ENCODE measurements around the gene DOCK3. TPM values are rescaled to one million over a fixed set of nuclear protein-coding genes. Genes with fewer than 3 reads are reported as not detected.
"Not testable (repeated sequence)": the region's sequence is repeated elsewhere in the genome, so short reads cannot be mapped to it uniquely, and the experiment has no call there.

DOCK3 gene
- total RNA-seq, 1 experiment from 2014 or later: 0.12 TPM

DNA sequence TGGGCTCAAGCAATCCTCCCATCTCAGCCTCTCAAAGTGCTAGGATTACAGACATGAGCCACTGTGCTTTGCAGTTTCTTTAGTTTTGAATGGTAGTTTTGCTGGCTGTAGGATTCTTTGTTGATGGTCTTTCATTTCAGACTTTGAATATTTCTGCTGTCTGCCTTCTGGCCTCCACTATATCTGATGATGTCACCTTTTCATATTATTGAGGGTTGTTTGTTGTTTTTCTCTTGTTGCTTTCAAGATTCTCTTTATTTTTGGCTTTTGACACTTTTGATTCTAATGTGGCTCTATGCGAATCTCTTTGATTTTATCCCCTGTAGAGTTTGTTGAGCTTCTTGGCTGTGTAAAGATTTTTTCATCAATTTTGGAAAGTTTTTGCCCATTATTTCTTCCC is 631.4 kb downstream of the DOCK3 start:
- DNase-seq (ENCODE audit: low spot score): no peak

DNA sequence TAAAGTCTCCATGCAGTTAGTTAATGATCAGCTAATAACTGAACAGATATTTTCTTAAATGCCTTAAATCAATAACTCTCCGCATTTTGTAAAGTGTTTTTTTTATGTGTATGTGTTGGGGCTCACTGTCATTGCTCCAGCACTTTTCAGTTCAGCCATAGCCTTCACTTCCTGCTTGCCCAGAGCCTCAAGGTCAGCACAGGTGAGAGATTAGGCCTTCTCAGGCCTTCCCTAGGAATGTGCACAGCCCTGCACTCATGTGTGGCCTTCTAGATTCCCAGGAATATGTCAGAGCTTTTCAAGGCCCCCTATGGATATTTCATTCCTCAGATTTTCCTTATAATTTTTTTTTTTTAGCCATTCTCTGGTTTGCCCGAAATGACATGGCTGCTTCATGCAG is 632.7 kb downstream of the DOCK3 start:
- DNase-seq (ENCODE audit: low spot score): no peak

DNA sequence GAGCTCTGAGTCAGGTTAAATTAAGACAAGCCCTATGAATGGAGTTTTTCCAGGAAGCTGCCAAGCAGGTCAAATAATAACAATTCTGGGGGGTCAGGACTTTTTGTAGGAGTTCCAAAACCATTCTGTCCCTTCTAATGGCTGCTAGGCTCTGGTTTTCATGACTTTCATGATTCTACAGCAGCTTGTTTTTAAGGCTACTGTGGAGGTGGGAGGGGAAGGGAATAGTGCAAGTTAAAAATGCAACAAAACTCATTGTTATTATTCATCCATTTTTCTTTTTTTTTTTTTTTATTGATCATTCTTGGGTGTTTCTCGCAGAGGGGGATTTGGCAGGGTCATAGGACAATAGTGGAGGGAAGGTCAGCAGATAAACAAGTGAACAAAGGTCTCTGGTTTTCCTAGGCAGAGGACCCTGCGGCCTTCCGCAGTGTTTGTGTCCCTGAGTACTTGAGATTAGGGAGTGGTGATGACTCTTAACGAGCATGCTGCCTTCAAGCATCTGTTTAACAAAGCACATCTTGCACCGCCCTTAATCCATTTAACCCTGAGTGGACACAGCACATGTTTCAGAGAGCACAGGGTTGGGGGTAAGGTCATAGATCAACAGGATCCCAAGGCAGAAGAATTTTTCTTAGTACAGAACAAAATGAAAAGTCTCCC is 633.3 kb downstream of the DOCK3 start:
- DNase-seq (ENCODE audit: low spot score): not testable (repeated sequence)

DNA sequence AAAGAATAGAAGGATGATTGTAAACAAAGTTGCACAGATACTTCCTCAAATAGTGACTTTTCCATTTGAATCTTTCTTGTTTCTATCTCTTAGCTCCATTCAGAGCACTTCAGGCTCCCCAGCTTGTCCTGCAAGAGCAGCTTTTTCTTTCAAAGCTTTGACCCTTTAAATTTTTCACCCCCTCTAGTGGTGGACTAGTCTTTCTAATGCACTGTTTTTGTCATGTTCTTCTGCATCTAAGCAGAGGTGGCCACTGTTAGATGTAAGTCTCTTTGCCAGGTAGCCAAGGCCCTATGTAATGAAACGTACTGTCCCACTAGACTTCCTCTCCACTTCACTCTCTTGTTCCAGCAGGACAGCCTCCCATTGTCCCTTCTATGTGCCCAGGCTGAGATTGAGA is 636.3 kb downstream of the DOCK3 start:
- no peak for DNase-seq (ENCODE audit: low spot score)

DNA sequence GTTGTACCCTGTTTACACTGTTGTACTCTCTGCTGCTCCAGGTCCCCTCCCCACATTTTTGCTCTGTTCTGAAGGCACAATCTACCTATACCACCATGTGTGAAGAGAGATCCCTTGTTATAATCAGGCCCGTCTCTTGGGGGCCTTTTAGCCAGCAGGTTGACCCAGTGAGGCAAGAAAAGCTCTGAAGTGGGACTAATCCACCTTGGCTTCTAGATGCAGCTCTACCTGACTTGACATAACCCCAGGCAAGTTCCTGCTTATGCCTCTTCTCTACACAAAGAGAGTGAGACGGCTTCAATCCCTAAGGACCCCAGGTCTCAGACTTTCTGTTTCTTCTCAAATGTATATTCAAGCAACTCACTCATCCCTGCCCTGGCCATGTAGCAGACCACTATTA is 653.5 kb downstream of the DOCK3 start:
- DNase-seq (ENCODE audit: low spot score): no peak

DNA sequence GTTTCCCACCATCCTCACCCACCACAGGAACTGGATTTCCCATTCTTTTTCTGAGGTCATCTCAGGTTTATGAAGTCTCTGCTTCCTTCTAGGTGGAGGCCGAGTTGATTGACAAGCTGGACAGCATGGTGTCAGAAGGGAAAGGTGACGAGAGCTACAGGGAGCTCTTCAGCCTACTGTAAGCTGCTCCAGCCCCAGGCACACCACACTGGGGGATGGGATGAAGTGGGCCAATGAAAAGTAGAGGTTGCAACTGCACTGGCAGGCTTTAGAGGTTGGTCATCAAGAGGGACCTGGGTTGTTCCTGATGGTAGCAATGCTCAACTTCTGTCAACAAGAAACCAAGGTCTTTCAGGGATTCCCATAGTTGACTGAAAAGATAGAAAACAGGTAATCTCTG is 655.3 kb downstream of the DOCK3 start:
- no peak for DNase-seq (ENCODE audit: low spot score)

DNA sequence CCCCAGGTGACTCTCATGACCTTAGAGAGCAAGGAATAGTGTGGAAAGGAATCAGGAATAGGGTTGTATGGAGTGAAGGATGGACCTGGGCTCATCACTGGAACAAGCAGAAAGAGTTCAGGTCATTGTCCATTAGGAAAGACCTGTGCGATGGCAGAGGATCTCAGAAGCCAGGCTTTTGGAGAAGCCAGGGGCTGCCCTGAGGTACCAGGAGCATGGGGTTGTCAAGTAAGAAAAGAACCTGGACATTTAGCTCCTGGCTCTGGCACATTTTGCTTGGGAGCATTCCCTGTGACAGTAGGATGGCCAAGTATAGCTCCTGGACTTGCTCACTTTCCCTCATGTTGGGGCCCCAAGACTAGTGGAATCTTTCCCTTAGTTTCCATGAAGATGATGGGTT is 657.4 kb downstream of the DOCK3 start:
- no peak for DNase-seq (ENCODE audit: low spot score)

DNA sequence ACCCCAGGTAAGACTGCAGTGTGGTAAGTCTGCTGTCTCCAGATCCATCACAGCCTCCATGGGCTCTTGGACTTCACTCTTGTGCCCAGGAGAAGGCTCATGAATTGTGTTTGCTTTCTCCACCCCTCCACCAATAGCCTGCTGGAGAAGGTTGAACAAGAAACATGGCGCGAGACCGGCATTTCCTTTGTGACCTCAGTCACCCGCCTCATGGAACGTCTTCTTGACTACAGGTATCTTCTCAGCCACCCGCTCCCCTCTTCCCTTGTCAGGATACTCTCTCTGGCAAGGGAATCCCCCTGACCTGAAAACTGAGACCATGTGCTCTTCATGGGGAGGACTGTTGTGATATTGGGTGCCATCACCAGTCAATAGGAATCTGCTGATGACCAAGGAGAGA is 658.3 kb downstream of the DOCK3 start:
- no peak for DNase-seq (ENCODE audit: low spot score)

DNA sequence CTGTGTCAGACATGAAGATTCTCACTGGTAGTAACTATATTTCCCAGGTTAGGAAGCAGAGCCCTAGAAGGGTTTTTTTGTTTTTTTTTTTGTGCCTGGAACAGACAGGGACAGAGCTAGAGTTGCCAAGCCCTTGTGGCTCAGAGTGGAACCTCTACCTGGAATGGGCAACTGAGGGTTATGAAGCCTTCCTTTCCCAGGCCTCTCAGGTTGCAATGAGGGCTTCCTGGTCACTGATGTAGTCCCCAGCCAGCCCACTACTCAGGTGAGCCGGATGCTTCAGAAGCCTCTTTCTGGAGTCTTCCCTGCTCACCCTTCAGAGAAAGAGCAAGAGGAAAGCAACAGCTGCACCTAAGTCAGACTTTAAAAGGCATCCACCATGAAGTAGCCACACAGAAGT is 661.5 kb downstream of the DOCK3 start:
- no peak for DNase-seq (ENCODE audit: low spot score)

DNA sequence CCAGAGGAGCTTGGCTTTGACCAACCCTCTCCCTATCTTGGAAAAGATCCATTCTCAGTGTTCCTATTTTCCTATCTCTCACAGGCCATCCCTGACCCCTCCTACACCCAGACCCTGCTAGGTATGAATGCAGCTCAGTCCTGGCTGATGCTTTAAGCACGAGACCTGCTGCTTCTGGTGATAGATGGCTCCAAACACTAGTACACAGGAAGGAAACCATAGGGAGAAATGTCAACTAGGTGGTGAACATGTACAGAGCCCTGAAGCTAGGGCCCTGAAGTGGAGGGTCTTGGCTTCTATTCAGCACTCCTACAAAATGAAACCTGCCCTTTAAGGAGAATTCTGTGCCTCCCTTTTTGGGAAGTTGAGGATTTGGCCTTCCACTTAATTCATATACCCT is 662.9 kb downstream of the DOCK3 start:
- no peak for DNase-seq (ENCODE audit: low spot score)

DNA sequence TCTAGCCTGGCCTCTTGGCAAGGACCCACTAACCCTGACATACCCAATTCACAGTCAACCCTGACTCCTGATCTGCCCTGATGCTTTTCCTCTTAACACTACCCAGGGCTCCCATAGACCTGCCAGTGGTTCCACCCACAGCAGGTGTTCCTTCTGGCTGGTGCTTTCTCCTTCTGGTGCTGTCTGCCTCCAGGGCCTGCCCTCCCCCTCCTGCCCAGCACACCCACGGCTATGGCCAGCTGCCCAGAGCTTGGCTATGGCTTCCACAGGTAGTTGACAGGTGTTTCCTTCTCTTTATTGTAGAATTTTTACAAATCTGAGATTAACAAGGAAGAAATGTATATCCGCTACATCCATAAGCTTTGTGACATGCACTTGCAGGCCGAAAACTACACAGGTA is 663.9 kb downstream of the DOCK3 start:
- DNase-seq (ENCODE audit: low spot score): no peak

DNA sequence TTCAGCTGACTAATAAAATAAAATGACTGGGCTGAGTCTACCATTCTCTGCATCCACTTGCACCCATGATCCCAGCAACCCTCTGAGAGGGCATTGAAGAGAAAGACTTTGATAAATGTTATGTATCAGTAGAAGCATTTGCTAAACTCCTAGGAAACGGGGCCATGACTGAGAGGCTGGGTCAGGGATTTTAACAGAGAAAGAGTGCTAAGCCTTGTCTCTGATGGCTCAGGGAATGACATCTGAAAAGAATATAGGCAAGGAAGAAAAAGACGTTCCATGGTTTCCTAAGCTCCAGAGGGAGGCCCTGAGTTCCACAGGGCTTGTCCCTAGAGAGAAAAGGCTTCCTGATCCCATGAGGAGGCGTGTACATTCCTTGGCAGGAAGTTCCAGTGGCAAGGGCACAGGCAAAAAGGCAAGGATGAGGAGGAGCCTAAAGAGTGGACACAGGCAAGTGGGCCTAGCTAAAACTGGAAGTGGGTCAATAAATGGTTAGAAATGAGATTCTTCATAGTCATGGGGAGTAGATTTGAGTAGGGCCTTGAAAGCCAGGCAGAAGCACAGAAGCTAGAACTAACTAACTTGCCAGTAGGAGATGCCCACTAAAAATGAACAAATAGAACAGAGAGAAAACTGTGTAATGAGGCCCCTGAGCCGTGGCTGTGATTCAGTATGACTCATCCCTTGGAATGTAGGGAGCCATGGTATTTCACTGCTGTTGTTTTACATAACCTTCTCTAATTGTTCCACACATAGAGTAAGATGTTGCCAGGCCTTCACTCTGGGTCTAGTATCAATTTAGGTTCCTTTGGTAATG is 665.5 kb downstream of the DOCK3 start:
- DNase-seq (ENCODE audit: low spot score): peak; percentile 83

DNA sequence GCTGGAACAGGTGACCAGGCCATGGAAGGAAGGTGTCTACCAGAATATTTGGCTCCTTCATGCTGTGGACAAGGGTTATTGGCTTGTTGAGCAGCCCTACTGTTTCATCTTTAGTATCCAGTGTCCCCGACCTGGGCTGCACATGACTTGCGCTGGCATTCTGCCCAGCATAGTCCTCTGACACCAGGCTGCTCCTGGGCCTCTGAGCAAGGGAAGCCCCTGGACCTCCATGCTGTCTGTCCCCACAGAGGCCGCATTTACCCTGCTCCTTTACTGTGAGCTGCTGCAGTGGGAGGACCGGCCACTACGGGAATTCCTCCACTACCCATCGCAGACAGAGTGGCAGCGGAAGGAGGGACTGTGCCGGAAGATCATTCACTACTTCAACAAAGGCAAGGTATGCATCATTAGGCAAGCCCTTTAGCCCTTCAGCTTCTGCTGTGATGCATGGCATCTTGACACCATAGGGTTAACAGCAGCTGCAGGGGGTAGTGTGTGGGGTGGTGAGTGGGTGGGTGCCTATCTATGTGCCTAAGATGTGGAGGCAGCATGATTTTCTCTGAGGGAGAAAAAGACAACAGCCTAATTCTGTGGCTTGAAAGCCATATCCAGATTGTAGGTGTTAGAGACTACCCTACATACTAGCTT is 666.4 kb downstream of the DOCK3 start:
- DNase-seq (ENCODE audit: low spot score): no peak

DNA sequence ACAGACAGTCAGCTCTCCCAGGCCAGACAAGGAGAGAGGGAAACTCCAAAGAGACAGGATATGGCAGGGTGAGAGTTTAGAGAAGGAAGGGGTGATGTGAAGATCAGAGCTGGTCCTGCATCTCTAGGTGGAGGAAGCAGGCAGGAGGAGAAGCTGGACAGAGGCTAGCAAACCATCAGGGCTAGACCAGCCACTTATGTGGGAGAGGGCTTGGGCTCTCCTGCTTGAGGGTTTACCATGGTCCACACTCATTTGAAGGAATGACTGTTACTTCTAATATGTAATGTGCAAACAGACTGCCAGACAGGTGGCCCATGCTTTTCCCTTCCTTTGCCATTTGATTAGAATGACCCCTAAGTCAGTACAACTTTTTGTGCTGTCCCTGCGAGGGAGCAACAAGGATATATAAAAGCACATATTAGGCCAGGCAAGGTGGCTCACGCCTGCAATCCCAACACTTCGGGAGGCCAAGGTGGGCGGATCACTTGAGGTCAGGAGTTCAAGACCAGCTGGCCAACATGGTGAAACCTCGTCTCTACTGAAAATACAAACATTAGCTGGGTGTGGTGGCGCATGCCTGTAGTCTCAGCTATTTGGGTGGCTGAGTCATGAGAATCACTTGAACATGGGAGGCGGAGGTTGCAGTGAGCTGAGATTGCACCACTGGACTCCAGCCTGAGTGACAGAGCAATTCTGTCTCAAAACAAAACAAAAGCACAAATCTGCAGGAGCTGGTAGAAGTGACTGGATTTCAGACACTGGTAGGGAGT is 669.4 kb downstream of the DOCK3 start:
- peak; percentile 65 for DNase-seq (ENCODE audit: low spot score)

DNA sequence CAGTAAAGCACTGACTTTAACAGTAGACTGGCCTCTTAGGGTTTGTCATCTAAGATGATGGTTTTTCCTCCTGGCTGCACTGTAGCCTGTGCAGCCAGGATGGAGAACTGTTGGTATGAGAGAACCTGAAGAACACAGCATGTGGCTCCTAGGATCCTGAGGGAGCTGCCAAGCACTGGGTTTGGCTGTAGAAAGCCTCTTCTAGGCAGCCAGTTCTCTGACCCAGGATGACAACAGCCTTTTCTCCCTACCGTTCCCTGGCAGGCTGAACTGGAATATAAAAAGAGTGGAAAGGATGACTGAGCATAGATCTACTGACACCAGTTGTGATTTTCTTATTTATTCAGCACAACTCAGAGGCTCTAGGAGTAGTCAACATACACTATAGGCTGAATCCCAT is 676.0 kb downstream of the DOCK3 start:
- DNase-seq (ENCODE audit: low spot score): no peak

DNA sequence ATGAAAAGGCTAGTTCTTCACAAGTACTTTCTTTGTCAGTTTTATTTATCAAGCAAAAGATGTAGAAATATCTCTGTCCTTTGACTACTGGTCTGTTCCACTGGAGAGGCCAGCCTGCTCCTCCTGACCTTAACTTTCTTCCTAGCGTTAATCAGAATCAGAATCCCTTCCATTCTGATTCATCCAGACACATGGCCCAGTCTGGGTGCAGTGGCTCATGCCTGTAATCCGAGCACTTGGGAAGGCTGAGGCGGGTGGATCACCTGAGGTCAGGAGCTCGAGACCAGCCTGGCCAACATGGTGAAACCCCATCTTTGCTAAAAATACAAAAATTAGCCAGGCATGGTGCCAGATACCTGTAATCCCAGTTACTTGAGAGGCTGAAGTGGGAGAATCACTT is 678.4 kb downstream of the DOCK3 start:
- DNase-seq (ENCODE audit: low spot score): no peak

DNA sequence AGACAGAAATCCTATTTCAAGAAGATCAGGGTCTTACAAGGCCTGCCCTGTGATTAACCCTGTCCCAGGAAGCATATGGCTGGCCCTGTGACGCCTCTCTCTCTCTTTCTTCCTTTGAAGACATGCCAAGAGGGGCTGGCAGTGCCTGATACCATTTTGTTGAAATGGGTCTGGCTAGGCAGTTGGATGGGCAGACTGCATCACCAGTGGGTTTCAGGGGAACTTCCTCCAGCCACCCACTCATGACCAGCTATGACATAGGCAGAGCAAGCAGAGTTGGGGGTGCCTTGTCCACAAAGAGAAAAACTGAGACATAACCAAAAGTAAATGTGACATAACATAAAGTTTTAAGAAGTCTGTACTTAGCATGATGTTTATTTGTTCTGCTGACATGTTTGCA is 679.0 kb downstream of the DOCK3 start:
- DNase-seq (ENCODE audit: low spot score): no peak

DNA sequence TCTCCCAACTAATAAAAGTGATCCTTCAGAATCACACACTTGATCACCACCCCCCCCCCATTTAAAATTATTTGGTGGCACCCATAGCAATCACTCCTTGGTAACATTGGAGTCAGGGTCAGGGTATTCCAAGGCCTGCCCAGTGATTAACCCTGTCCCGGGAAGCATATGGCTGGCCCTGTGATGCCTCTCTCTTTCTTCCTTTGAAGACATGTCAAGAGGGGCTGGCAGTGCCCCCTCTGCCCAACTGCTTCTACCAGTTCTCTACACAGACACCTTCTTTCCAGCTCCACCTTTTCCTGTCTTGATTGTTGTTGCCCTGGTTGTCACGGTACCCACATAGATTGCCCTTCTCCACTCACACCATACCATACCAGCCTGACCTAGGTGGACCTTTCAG is 679.4 kb downstream of the DOCK3 start:
- no peak for DNase-seq (ENCODE audit: low spot score)

DNA sequence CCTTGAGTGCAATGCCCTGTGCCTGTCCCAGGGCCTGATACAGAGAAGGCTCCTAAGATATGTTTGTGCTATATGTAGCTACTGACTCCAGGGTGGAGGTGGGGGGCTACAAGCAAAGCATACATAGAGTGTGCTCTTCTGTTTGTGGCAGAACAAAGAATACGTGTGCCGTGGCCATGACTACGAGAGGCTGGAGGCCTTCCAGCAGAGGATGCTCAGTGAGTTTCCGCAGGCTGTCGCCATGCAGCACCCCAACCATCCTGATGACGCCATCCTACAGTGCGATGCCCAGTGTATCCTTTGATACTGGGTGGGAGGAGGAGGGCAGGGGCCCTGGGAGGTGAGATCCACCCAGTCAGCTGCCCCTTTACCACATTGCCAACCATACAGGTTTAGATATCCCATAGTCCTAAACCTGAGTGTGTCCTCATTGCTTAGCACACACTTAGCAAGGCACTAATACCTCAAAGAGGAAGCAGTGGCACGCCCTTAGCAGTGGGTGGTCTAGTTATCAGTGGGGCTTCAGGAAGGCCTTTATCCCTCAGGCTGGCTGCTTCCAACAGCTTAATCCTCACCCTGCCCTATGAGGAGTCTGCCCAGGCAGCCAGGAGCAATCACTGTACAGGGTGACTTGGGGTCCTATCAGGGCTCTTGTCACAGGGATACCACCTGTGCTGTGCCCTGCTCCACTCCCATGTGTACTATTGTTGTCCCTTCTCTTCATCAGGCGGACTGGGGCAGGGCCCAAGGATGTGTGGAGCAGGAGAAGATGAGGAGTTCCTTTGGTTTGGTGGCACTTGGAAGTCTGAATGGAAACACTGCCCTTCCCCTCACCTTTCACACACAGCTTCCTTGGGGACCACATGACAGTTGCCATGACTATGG is 680.2 kb downstream of the DOCK3 start:
- DNase-seq (ENCODE audit: low spot score): no peak

DNA sequence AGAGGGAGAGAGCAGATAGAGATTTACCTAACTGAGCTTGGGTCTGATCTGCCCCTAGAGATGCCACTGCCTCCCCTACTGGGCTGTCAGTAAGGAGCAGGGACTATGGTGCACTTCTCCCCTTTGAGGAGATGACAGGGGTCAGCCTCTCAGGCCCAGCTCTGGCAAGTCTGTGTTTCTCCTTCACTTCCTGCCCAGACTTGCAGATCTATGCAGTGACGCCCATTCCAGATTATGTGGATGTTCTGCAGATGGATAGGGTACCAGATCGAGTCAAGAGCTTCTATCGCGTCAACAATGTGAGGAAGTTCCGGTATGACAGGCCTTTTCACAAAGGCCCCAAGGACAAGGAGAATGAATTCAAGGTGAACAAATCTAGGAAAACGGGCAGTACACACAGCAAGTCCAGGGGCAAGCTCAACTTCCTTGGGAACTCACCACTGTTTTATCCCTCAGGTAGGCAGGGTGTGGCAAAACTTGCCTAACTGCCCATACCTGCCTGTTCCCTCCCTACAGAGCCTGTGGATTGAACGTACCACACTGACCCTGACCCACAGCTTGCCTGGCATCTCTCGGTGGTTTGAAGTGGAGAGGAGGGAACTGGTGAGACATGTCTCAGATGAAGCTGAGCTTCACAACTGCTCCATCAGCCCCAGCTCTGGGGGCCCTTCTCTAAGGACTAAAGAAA is 681.3 kb downstream of the DOCK3 start:
- no peak for DNase-seq (ENCODE audit: low spot score)

DNA sequence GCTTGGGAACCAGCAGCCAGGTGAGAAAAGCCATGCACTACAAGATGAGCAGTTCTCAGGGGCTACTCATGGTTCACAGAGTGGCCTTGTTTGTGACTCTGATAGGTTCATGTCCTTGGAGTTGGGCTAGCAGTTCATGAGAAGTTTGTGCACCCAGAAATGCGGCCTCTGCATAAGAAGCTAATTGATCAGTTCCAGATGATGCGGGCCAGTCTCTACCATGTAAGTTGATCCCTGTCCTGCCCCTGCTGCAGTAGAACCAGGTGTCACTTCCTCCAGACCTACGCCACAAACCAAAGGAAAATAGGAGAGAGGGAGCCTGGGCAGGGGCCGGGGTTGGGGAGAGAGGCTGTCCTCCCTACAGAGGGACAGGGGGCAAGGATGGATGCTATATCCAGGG is 683.1 kb downstream of the DOCK3 start:
- DNase-seq (ENCODE audit: low spot score): no peak

Data from H4 (cell line).